Fibroblast of skin of right quadriceps (primary cell): ENCODE results near the gene LTA.

Source experiments
- DNase-seq: peaks from one replicate; pipeline ENCODE4 v3.0.0-alpha.2; 2013

The LTA gene

GRCh38 chr6:31574106-31575061 is 2.3 kb downstream of the LTA start:
- no peak for DNase-seq

GRCh38 chr6:31575335-31575901 is 3.3 kb downstream of the LTA start, which contains the start of gene TNF:
Gene TNF (plus strand): TSS chr6:31575565. CDS start chr6:31575742, 177 bp downstream.
- DNase-seq = no peak

GRCh38 chr6:31575952-31576685 is 4.0 kb downstream of the LTA start:
- no peak for DNase-seq

GRCh38 chr6:31576897-31577578 is 4.9 kb downstream of the LTA start:
- DNase-seq = no peak

GRCh38 chr6:31577579-31577966 is 5.5 kb downstream of the LTA start:
- DNase-seq = no peak

- no peak for DNase-seq
Measured at GRCh38 chr6:31578184-31579118, 6.4 kb downstream of the LTA start.

- DNase-seq = no peak
Measured at GRCh38 chr6:31579119-31579505, 7.0 kb downstream of the LTA start.

GRCh38 chr6:31579546-31580437 is 7.7 kb downstream of the LTA start:
- DNase-seq = no peak

GRCh38 chr6:31580438-31580740 is 8.3 kb downstream of the LTA start:
- no peak for DNase-seq

- peak; percentile 81 for DNase-seq
Measured at GRCh38 chr6:31580807-31581433, 8.8 kb downstream of the LTA start.

- DNase-seq = no peak
Measured at GRCh38 chr6:31581434-31582229, 9.5 kb downstream of the LTA start.

- DNase-seq = no peak
Measured at GRCh38 chr6:31582230-31582643, 10.1 kb downstream of the LTA start, which contains the start of gene LTB. Gene LTB (minus strand): TSS chr6:31582424. CDS start chr6:31582417, 7 bp downstream.

- DNase-seq = no peak
Measured at GRCh38 chr6:31585491-31585890, 13.4 kb downstream of the LTA start.

- DNase-seq = no peak
Measured at GRCh38 chr6:31586008-31586407, 13.9 kb downstream of the LTA start, which contains the start of gene LST1. Gene LST1 (plus strand): TSS chr6:31586277. CDS start chr6:31587300, 1,023 bp downstream.

- DNase-seq = no peak
Measured at GRCh38 chr6:31586599-31587281, 14.7 kb downstream of the LTA start.

- DNase-seq = no peak
Measured at GRCh38 chr6:31587791-31588777, 16.0 kb downstream of the LTA start.
